H9 (cell line): ENCODE measurements around the gene SLC47A2. TPM values are rescaled to one million over a fixed set of nuclear protein-coding genes. Genes with fewer than 3 reads are reported as not detected.
A peak's percentile ranks its signal among the peaks of the same experiment; 100 is the strongest.

Experiments
- DNase-seq: peaks from one replicate; pipeline ENCODE4 v3.0.0-alpha.2; 2017
- H2AFZ ChIP-seq: one replicate; pipeline ENCODE4 v1.6.1; 2013; ENCODE audit warnings: mild to moderate bottlenecking, low read length, control low read depth, moderate library complexity
- H2AK5ac ChIP-seq: 2 replicates; pipeline ENCODE4 v1.6.1; 2013; ENCODE audit warnings: low read length, control low read depth, mixed read lengths; ENCODE audit not compliant: insufficient read length
- H2BK120ac ChIP-seq: one replicate; pipeline ENCODE4 v1.6.1; 2013; ENCODE audit warnings: low read depth, mild to moderate bottlenecking, low read length, control low read depth, inconsistent platforms; ENCODE audit not compliant: poor library complexity, severe bottlenecking
- H2BK12ac ChIP-seq: 2 replicates; pipeline ENCODE4 v1.6.1; 2013; ENCODE audit warnings: low read length, control low read depth, mixed read lengths, low read depth; ENCODE audit not compliant: insufficient read length
- H2BK15ac ChIP-seq: 2 replicates; pipeline ENCODE4 v1.6.1; 2013; ENCODE audit warnings: low read depth, low read length, control low read depth
- H2BK20ac ChIP-seq: one replicate; pipeline ENCODE4 v1.6.1; 2013; ENCODE audit warnings: low read depth, mild to moderate bottlenecking, low read length, control low read depth, inconsistent platforms; ENCODE audit not compliant: poor library complexity, severe bottlenecking
- H2BK5ac ChIP-seq: 2 replicates; pipeline ENCODE4 v1.6.1; 2013; ENCODE audit warnings: low read length, control low read depth, mixed read lengths; ENCODE audit not compliant: insufficient read length
- H3K14ac ChIP-seq: 2 replicates; pipeline ENCODE4 v1.6.1; 2013; ENCODE audit warnings: low read length, control low read depth; ENCODE audit not compliant: insufficient read depth
- H3K18ac ChIP-seq: 2 replicates; pipeline ENCODE4 v1.6.1; 2013; ENCODE audit warnings: low read depth, mild to moderate bottlenecking, mixed read lengths, low read length, control low read depth; ENCODE audit not compliant: insufficient read length
- H3K23ac ChIP-seq: 2 replicates; pipeline ENCODE4 v1.6.1; 2013; ENCODE audit warnings: low read length, control low read depth, mixed read lengths, low read depth; ENCODE audit not compliant: insufficient read length
- H3K23me2 ChIP-seq: 2 replicates; pipeline ENCODE4 v1.6.1; 2013; ENCODE audit warnings: low read depth, mild to moderate bottlenecking, mixed read lengths, low read length, control low read depth; ENCODE audit not compliant: insufficient read length, poor library complexity, severe bottlenecking
- H3K27ac ChIP-seq: 2 replicates; pipeline ENCODE4 v1.5.1; 2013; ENCODE audit warnings: low read length, control low read depth, mixed read lengths, low read depth; ENCODE audit not compliant: insufficient read length
- H3K27me3 ChIP-seq: 2 replicates; pipeline ENCODE4 v1.6.1; 2013; ENCODE audit warnings: low read length, control low read depth, inconsistent platforms; ENCODE audit not compliant: insufficient read depth
- H3K4ac ChIP-seq: 2 replicates; pipeline ENCODE4 v1.6.1; 2013; ENCODE audit warnings: low read depth, mild to moderate bottlenecking, control low read depth, inconsistent platforms, low read length, moderate library complexity
- H3K4me1 ChIP-seq: 2 replicates; pipeline ENCODE4 v1.6.1; 2013; ENCODE audit warnings: low read length, control low read depth, inconsistent platforms; ENCODE audit not compliant: insufficient read depth
- H3K4me2 ChIP-seq: 2 replicates; pipeline ENCODE4 v1.6.1; 2013; ENCODE audit warnings: low read length, control low read depth, mixed read lengths; ENCODE audit not compliant: insufficient read length, insufficient read depth
- H3K56ac ChIP-seq: 2 replicates; pipeline ENCODE4 v1.6.1; 2013; ENCODE audit warnings: low read depth, mild to moderate bottlenecking, mixed read lengths, low read length, control low read depth; ENCODE audit not compliant: insufficient read length
- H3K79me1 ChIP-seq: 2 replicates; pipeline ENCODE4 v1.6.1; 2013; ENCODE audit warnings: low read depth, mild to moderate bottlenecking, moderate library complexity, low read length, control low read depth, inconsistent platforms; ENCODE audit not compliant: insufficient read depth, poor library complexity, severe bottlenecking
- H3K79me2 ChIP-seq: 2 replicates; pipeline ENCODE4 v1.6.1; 2013; ENCODE audit warnings: low read length, control low read depth, inconsistent platforms; ENCODE audit not compliant: insufficient read depth
- H3K9ac ChIP-seq: 2 replicates; pipeline ENCODE4 v1.6.1; 2013; ENCODE audit warnings: low read length, control low read depth, mixed read lengths; ENCODE audit not compliant: insufficient read length; ENCODE audit errors: extremely low read depth
- H3K9me3 ChIP-seq: one replicate; pipeline ENCODE4 v1.6.1; 2013; ENCODE audit warnings: low read depth, low read length, inconsistent platforms; ENCODE audit not compliant: control insufficient read depth
- H3T11ph ChIP-seq: one replicate; pipeline ENCODE4 v1.6.1; 2013; ENCODE audit warnings: mild to moderate bottlenecking, low read length, control low read depth, inconsistent platforms
- H4K20me1 ChIP-seq: one replicate; pipeline ENCODE4 v1.6.1; 2013; ENCODE audit not compliant: control insufficient read depth, insufficient read length, insufficient read depth
- H4K5ac ChIP-seq: 2 replicates; pipeline ENCODE4 v1.6.1; 2013; ENCODE audit warnings: low read depth, mild to moderate bottlenecking, mixed read lengths, low read length, control low read depth; ENCODE audit not compliant: insufficient read length
- H4K8ac ChIP-seq: replicated peaks from 2 replicates; pipeline ENCODE4 v1.6.1; 2013; ENCODE audit warnings: low read length, control low read depth, mixed read lengths, low read depth; ENCODE audit not compliant: insufficient read length
- H4K91ac ChIP-seq: 2 replicates; pipeline ENCODE4 v1.6.1; 2013; ENCODE audit warnings: low read depth, mild to moderate bottlenecking, moderate library complexity, mixed read lengths, low read length, control low read depth; ENCODE audit not compliant: insufficient read length
- H3K27ac Mint-ChIP-seq, 3 experiments: 2 replicates in 2 of 3; 3 replicates in 1 of 3; pipeline ENCODE4 v1.8.0; 2020 to 2021; ENCODE audit warnings: mixed read lengths in 3 of 3, mild to moderate bottlenecking in 1 of 3, moderate library complexity in 1 of 3
- H3K27me3 Mint-ChIP-seq: 2 replicates; pipeline ENCODE4 v1.8.0; 2021; ENCODE audit warnings: low read depth, mild to moderate bottlenecking, moderate library complexity, mixed read lengths
- H3K36me3 Mint-ChIP-seq, 3 experiments: 2 replicates in 2 of 3; 3 replicates in 1 of 3; pipeline ENCODE4 v1.8.0; 2020 to 2021; ENCODE audit warnings: low read depth in 3 of 3, mixed read lengths in 3 of 3; ENCODE audit not compliant: insufficient read depth in 1 of 3
- H3K4me1 Mint-ChIP-seq, 2 experiments: 2 replicates each; pipeline ENCODE4 v1.8.0; 2020; ENCODE audit warnings: mixed read lengths in 2 of 2
- H3K4me3 Mint-ChIP-seq, 2 experiments: 2 replicates in 1 of 2; 3 replicates in 1 of 2; pipeline ENCODE4 v1.8.0; 2020 to 2021; ENCODE audit warnings: mild to moderate bottlenecking in 2 of 2, mixed read lengths in 2 of 2, moderate library complexity in 1 of 2
- H3K9me3 Mint-ChIP-seq, 2 experiments: 2 replicates in 1 of 2; 3 replicates in 1 of 2; pipeline ENCODE4 v1.8.0; 2020; ENCODE audit warnings: mild to moderate bottlenecking in 2 of 2, mixed read lengths in 2 of 2, moderate library complexity in 1 of 2
- CTCF ChIP-seq: fragments of 200-600 bp; sonication (generic); conservative IDR thresholded peaks from 3 replicates; pipeline ENCODE4 v1.8.0; 2021; ENCODE audit warnings: antibody characterized with exemption, mild to moderate bottlenecking
- WGBS: extraction: QIAGEN DNeasy Blood & Tissue Kit; methylation state at CpG from one replicate; pipeline ENCODE4 v1.1.7; 2013; ENCODE audit warnings: missing lambda C conversion rate, low lambda C conversion rate, mixed read lengths; ENCODE audit not compliant: insufficient read length; ENCODE audit errors: extremely low coverage; 5-methylcytosine and 5-hydroxymethylcytosine counted together
- total RNA-seq: library from RNA; stranded (reverse); gene quantifications from 2 replicates; pipeline ENCODE4 v1.2.1, GENCODE V29; 2021

The SLC47A2 gene
- total RNA-seq, 1 experiment from 2014 or later: not detected

GRCh38 chr17:19664821-19665181, 51.6 kb downstream of the SLC47A2 start:
- Histone ChIP-seq H3K27me3 (no peaks in the 10 kb centered on the region), H4K91ac (no peak overlapping the region), H2AK5ac (no peak overlapping the region), H3K23me2 (no peaks in the 10 kb centered on the region), H3K4me1 (peaks cover 3% of the 10 kb centered on the region; the same call in 1 of the 2 replicates), H3K18ac (no peak overlapping the region), H3K4me2 (no peak overlapping the region), H3K14ac (no peak overlapping the region), H3K79me1 (no peaks in the 10 kb centered on the region), H4K5ac (no peak overlapping the region), H2BK20ac (no peak overlapping the region), H2AFZ (no peak overlapping the region), H3T11ph (no peak overlapping the region), H3K27ac (no peak overlapping the region), H4K20me1 (no peaks in the 10 kb centered on the region), H2BK5ac (no peak overlapping the region), H4K8ac (no peak overlapping the region), H3K4ac (no peak overlapping the region), H3K56ac (no peak overlapping the region), H2BK120ac (no peak overlapping the region), H3K9ac (no peak overlapping the region), H3K79me2 (0 out of 2 replicates have a peak, but pooled peaks cover 2% of the 10 kb centered on the region), H3K9me3 (no peaks in the 10 kb centered on the region), H2BK15ac (no peak overlapping the region), H2BK12ac (no peak overlapping the region), H3K23ac (no peak overlapping the region)
- Mint-ChIP-seq H3K4me3 (no peak overlapping the region), H3K36me3 (peaks cover 30 to 57% (median 45%) of the 10 kb centered on the region in 3 experiments; a peak in 6 of 7 replicates), H3K27ac (peak overlapping the region in 2 of 3 experiments; percentile 30 to 51; a peak in 2 of 7 replicates), H3K9me3 (no peaks in the 10 kb centered on the region), H3K27me3 (no peaks in the 10 kb centered on the region), H3K4me1 (peaks cover 27 to 28% of the 10 kb centered on the region in 2 experiments)
- no CpG with 5 or more reads among the region's 4 CpGs for WGBS
- TF ChIP-seq CTCF: no peak
- DNase-seq: peak; percentile 17
